GM18951 (cell line): ENCODE results near the gene FLYWCH1.

Experiments
- POLR2A ChIP-seq: IDR thresholded peaks from 4 replicates; pipeline ENCODE4 v1.6.1; 2011; ENCODE audit warnings: mild to moderate bottlenecking; ENCODE audit not compliant: insufficient read length, insufficient read depth; ENCODE audit errors: extremely low read depth
- in situ Hi-C: fragments of 300-500 bp; cut with MboI; formaldehyde crosslinking; loops from one replicate; pipeline ENCODE4 v1.12.0; 2022; ENCODE audit warnings: low sequenced_read_pairs, mixed read lengths, inconsistent platforms; ENCODE audit not compliant: unreplicated experiment

Gene FLYWCH1

DNA sequence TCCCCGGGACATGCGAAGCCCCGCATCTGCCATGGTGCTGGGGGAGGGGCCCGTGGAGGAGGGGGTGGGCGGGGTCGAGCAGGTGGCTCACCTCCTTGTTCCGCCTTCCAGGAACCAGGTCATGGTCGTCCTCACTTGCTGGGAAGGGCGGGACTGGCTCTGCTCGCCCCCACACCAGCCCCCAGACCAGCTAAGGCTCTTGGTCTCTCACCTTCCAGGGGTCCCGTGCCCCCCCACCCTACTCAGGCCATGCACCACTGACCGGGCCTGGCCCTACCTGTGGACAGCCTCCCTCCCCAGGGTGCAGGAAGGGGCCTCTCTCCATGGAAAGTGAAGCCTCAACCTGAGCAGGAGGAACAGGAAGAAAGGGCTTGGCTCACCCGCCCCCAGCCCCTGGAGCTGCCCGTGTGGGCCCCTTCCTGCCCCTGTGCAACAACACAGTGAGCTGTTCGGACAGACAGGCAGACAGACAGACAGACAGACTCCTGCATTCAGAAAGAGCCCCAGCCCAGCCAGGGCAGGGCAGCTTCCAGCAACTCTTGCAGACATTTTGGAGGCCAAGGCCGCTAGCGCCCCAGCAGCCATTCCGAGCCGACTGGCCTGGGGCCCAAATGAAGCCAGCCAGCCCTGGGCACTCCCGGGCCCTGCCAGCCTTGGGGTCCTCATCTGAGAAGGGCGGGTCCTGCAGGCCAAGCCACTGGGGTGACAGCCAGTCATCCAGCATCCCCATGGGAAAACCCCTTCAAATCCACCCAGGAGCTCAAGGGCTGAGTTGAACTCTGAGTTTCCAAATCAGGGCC is 44.2 kb downstream of the FLYWCH1 start:
- no peak for TF ChIP-seq POLR2A
- in situ Hi-C loops: no loop called here

DNA sequence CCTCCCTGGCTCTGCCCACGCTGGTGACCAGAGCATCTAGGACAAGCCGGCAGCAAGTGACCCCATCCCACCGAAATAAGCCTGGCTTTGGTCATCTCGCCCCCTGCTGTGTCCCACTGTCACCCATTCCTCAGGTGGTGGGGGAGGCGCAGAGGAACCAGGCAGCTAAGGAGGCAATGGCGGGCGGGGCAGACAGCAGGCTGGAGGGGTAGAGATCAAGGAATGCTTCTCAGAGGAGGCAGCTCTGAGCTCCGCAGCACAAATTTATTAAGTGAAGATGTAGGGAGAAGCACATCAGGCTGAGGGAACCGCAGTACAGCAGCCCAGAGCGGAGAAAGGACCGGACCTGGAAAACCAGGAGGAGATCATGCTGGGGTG is 44.8 kb downstream of the FLYWCH1 start:
- TF ChIP-seq POLR2A: no peak
- in situ Hi-C loops: no loop called here

DNA sequence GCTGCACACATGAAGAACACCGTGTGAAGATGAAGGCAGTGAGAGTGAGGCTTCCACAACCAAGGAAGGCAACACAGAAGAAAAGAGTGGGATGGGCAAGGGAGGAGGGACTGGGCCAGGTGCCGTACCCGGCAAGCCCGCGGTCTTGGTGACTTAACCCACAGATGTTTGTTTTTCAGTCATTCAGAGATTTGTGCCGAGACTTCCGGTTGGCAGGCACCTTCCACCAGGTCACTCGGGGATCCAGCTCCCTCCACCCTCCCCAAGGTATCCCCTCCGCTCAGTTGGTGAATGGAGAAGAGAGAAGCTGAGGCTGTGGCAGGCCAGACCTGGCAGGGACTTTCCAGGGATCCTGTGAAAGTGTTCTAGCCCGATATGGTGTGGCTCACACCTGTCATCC is 47.5 kb downstream of the FLYWCH1 start:
- in situ Hi-C loops: no loop called here
- TF ChIP-seq POLR2A: no peak

DNA sequence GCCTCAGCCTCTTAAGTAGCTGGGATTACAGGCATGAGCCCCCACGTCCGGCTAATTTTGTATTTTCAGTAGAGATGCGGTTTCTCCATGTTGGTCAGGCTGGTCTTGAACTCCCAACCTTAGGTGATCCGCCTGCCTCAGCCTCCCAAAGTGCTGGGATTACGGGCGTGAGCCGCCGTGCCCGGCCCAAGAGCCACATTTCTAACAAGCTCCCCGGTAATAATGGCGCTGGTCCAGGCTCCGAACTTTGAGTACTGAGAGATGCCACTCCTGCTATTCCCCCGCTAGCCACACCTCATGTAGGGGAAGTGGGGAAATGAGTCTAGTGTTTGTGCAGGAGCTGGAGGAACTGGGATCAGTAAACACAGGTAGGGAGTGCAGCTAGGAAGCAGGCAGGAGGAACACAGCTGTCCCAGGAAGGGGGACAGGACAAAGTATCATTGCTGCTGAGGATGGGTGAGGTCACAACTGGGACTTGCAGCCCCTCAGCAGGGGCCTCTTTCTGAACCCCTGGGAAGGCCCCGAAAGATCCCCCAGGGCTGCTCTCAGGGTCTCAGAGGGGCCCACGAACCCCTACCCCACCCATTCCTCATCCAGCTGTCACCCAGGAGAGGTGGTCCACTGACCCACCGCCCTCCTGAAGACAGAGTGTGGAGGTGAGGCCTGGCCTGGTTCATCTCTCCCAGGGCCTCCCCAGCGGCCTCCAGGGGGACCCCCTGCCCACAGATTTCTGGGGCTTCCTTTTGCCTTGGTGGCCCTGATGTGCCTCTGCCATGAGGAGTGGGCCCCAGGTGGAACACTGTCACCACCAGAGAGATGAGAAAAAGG is 48.7 kb downstream of the FLYWCH1 start:
- TF ChIP-seq POLR2A: no peak
- in situ Hi-C loops: no loop called here

DNA sequence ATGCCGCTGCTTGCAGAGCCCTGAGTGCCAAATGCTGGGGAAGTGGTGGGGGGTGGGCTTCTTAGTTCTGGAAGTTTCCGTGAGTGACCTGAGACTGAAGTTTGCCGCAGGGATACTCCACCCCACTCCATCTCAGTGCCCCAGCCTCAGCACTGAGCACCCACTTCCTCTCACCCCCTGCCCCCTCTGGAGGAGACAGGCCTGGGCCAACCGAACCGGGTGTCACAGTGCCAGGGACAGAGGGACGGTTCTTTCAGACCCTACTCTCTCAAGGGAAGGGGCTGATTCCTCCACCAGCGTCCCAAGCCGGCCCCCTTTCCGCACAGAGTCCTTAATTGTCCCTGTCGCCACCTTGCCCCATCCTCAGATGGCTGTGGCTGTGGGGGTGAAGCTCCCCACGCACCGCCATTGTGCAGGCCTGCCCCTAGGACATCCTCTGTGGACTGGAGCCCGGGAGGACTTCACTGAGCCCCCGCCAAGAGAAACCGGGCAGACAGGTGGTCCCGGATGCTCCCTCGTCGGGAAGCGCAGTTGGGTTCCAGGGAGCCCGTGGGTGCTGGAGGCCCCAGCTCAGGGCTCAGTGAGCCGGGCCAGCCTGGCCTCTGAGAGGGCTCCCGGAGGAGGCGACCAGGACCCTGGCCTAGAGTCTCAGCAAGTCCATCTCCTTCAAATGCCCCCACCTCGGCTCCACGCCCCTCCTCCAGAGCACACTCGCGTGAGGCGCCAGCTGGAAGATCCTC is 50.8 kb downstream of the FLYWCH1 start:
- no peak for TF ChIP-seq POLR2A
- in situ Hi-C loops: no loop called here

DNA sequence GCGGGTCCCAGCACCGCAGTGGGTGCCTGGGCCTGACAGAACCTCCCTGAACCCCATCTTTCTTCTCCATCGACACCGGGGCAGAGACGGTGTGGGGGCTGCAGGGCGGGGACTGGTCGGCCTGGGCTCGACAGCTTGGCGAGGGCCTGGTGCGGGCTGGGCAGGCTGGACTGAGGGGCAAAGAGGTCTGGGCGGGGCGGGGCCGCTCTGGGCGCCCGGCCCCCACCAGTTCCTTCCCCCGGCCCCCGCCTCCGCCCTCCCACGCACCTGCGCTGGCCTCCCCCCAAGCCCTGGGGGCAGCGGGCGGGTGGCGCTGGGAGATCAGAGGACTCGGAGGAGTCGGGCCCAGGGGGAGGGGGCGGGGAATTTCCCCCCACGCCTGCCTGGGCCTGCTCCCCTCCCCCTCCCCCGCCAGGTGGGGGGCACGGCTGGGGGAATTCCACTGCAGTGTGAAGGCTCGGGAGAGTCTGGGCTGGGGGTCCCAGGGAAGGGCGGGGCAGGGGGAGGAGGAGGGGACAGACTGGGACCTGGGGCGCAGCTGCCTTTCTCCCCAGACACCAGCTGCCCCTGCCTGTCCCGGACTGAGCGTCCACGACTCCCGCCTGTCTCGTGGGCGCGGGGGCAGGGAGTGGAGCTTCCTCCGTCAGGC is 51.5 kb downstream of the FLYWCH1 start:
- in situ Hi-C loops: no loop called here
- TF ChIP-seq POLR2A: peak; percentile 17

DNA sequence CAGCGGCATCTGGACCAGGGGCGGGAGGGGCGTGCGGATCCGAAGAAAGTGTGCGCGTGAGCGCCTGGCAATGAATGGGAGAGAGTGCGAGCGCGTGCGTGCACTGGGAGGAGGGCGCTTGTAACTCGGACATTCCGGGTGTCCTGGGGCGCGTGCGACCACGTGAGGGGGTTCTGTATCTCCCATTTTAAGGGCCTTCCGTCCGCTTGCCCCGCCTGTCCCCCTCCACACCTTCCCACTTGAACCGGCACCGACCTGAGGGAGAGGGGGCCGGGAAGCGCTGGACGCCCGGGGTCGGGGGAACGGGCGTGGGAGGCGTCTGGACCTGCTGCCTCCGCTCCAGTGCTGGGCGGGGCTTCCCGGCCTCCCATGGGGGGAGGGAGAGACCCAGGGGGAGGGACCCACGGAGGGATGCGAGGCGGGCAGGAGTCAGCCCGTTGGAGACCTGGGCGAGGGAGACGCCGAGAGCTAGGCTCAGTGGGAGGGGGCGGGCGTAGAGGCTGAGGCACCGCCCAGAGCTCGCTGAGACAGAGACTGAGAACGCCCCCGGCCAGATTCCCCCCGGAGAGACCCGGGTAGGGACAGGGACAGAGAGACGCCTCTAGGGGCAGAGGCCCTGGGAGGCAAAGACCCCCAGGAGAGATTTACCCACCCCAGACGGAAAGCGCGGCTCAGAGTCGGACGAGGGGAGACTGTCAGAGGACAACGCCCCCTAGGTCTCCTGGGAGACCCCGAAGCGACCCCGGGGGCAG is 52.2 kb downstream of the FLYWCH1 start, which contains the start of gene KREMEN2:
KREMEN2 (plus strand) TSS at position 553 of the 752 bp plus-strand sequence. CDS start 246 bp downstream, outside the sequence.
- peak; percentile 34 for TF ChIP-seq POLR2A
- in situ Hi-C loops: no loop called here

DNA sequence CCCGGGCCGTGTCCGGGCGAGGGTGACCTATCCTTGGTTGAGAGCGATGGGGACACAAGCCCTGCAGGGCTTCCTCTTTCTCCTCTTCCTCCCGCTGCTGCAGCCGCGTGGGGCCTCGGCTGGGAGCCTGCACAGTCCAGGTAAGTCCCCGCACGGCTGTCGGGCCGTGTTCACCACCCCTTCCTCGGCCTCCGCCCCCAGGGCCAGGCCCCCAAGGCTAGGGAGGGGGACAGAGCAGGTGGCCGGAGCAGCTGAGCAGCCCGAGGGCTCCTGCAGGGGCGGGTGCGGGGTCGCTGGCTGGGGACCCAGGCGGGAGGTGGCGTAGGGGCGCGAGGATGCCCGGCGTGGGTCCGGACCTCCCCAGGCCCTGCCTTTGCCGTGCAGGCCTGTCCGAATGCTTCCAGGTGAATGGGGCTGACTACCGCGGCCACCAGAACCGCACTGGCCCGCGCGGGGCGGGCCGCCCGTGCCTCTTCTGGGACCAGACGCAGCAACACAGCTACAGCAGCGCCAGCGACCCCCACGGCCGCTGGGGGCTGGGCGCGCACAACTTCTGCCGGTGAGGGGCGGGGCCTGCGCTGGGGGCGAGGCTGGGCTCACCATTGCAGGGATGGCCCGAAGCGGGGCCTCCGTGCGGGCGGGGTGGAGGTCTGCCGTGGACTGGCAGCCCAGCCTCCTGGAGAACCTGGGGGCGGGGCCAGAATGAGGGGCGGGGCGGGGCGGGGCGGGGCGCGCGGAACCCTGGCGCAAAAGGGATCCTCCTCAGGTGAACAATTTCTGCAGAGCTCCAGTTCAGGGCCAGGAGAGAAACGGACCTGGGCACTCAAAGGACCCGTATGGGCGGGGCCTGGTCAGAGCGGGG is 53.0 kb downstream of the FLYWCH1 start:
- in situ Hi-C loops: no loop called here

DNA sequence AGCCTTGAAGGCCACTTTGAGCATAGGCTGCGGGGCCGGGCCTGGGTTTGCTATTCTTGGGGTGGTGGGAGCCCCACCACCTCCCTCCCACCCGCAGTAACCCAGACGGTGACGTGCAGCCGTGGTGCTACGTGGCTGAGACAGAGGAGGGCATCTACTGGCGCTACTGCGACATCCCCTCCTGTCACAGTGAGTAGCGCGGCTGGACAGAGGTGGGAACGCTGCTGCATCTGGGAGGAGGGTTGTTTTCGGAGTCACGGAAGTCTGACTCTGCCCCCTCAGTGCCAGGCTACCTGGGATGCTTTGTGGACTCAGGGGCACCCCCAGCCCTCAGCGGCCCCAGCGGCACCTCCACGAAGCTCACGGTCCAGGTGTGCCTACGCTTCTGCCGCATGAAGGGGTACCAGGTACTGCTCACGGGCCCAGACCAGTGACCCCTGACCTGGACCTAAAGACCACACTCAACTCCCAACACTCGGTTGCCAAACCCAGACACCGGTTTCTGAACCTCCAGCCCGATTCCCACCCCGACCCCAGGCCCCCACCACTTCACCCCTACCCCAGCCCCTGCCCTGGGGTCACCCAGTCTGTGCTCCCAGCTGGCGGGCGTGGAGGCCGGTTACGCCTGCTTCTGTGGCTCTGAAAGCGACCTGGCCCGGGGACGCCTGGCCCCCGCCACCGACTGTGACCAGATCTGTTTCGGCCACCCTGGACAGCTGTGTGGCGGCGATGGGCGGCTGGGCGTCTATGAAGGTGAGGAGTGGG is 54.5 kb downstream of the FLYWCH1 start:
- TF ChIP-seq POLR2A: no peak
- in situ Hi-C loops: no loop called here

More for the DNA sequence above, 53.0 kb downstream of the FLYWCH1 start:
- no peak for TF ChIP-seq POLR2A

DNA sequence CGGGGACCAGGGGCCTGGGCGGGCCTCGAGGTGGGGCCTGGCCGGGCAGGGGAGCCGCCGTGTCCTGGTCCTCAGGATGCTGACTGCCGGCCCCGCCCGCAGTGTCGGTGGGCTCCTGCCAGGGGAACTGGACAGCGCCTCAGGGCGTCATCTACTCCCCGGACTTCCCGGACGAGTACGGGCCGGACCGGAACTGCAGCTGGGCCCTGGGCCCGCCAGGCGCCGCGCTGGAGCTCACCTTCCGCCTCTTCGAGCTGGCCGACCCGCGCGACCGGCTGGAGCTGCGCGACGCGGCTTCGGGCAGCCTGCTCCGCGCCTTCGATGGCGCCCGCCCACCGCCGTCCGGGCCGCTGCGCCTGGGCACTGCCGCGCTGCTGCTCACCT is 55.1 kb downstream of the FLYWCH1 start:
- no peak for TF ChIP-seq POLR2A
- in situ Hi-C loops: no loop called here

DNA sequence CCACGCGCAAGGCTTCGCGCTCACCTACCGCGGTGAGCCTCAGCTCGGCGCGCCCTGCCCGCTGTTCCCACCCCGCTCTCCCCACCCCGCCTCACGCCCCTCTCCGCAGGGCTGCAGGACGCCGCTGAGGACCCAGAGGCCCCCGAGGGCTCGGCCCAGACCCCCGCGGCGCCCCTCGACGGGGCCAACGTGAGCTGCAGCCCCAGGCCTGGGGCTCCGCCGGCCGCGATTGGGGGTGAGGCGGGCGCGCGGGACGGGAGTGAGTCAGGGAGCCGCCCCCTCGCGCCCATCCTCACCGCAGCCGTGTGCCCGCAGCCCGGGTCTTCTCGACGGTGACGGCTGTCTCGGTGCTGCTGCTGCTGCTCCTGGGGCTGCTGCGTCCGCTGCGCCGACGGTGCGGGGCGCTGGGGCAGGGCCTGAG is 55.5 kb downstream of the FLYWCH1 start:
- no peak for TF ChIP-seq POLR2A
- in situ Hi-C loops: no loop called here
